WI38 (cell line): Measurements from ENCODE around the gene CAPN13.

Source experiments
- H3K4me3 ChIP-seq: 2 replicates; pipeline ENCODE4 v1.5.1; 2011; ENCODE audit warnings: low read depth, mild to moderate bottlenecking, control low read depth, low read length
- CTCF ChIP-seq: IDR thresholded peaks from 2 replicates; pipeline ENCODE4 v1.5.1; 2012; ENCODE audit warnings: low read depth, mild to moderate bottlenecking, control low read depth, low read length

The CAPN13 gene

GRCh38 chr2:30708491-30709290 is 98.6 kb downstream of the CAPN13 start:
- peak; percentile 29 for TF ChIP-seq CTCF
- H3K4me3 ChIP-seq = no peak overlapping the region

- no peak overlapping the region for H3K4me3 ChIP-seq
- TF ChIP-seq CTCF = no peak
Observed at GRCh38 chr2:30707304-30707903, 99.8 kb downstream of the CAPN13 start.

- peak; percentile 76 for TF ChIP-seq CTCF
- no peak overlapping the region for H3K4me3 ChIP-seq
Observed at GRCh38 chr2:30706534-30707303, 100.5 kb downstream of the CAPN13 start.

- no peak overlapping the region for H3K4me3 ChIP-seq
- TF ChIP-seq CTCF = no peak
Observed at GRCh38 chr2:30705711-30706533, 101.3 kb downstream of the CAPN13 start.

- H3K4me3 ChIP-seq = no peak overlapping the region
- TF ChIP-seq CTCF = no peak
Observed at GRCh38 chr2:30705056-30705455, 102.2 kb downstream of the CAPN13 start.

- H3K4me3 ChIP-seq = no peak overlapping the region
- no peak for TF ChIP-seq CTCF
Observed at GRCh38 chr2:30704309-30705020, 102.8 kb downstream of the CAPN13 start.
